ENCODE results near the gene GLUD2. TPM values are rescaled to one million over a fixed set of nuclear protein-coding genes. Genes with fewer than 3 reads are reported as not detected.

GLUD2 gene
- total and polyA plus RNA-seq, 2 donors (not counting 1 experiment from before 2014, with no cell fraction given) = 0.19 to 0.42 TPM

- Histone ChIP-seq H3K4me1 (ENCODE audit: control insufficient read depth in 2 of 2, insufficient read depth in 2 of 2, low read length in 2 of 2) (no peaks in the 10 kb centered on the region), H3K36me3 (replicated peaks in 1 of 2; ENCODE audit: control extremely low read depth in 1 of 2, control insufficient read depth in 1 of 2, extremely low read depth in 1 of 2, insufficient read depth in 2 of 2, low read length in 1 of 2) (no peaks in the 10 kb centered on the region), H3K9me3 (ENCODE audit: control extremely low read depth in 1 of 3, control insufficient read depth in 2 of 3, insufficient read depth in 1 of 3, low read length in 2 of 3) (peaks cover 0 to 16% (median 0%) of the 10 kb centered on the region in 3 donors), H3K79me2 (ENCODE audit: control insufficient read depth, insufficient read depth, low read length) (no peaks in the 10 kb centered on the region), H3K4me2 (replicated peaks; ENCODE audit: low read depth, low read length, poor library complexity, severe bottlenecking) (no peak overlapping the region), H3K27ac (ENCODE audit: low read length in 2 of 2) (no peak overlapping the region), H3K4me3 (ENCODE audit: control extremely low read depth in 1 of 5, extremely low read depth in 1 of 5, insufficient read depth in 1 of 5, low read depth in 2 of 5, low read length in 4 of 5) (no peak overlapping the region), H2AFZ (ENCODE audit: insufficient read depth, low read depth, low read length, poor library complexity, severe bottlenecking) (no peak overlapping the region), H4K20me1 (ENCODE audit: control insufficient read depth, insufficient read depth, low read length, poor library complexity, severe bottlenecking) (no peaks in the 10 kb centered on the region), H3K27me3 (replicated peaks in 1 of 4; ENCODE audit: control extremely low read depth in 1 of 4, control insufficient read depth in 3 of 4, insufficient read depth in 4 of 4, low read length in 3 of 4) (no peaks in the 10 kb centered on the region), H3K9ac (ENCODE audit: low read length) (no peak overlapping the region)
- DNase-seq = no peak
- Mint-ChIP-seq H3K27me3 (no peaks in the 10 kb centered on the region), H3K4me1 (no peaks in the 10 kb centered on the region), H3K9me3 (ENCODE audit: insufficient read depth) (no peaks in the 10 kb centered on the region), H3K27ac (no peak overlapping the region), H3K4me3 (no peak overlapping the region)
- ATAC-seq (ENCODE audit: low read depth) = no peak
- ChIA-PET POLR2A (no interaction called here), CTCF (no interaction called here)
- no peak for TF ChIP-seq EZH2 (IDR thresholded peaks at IDR 0.05; ENCODE audit: borderline replicate concordance, insufficient read depth, low read depth, low read length, poor library complexity, severe bottlenecking)
- TF ChIP-seq CTCF (IDR thresholded peaks at IDR 0.05) = no peak
- intact Hi-C loops (cut with micrococcal nuclease) = no loop called here
- no CpG with 5 or more reads among the region's 2 CpGs for WGBS (ENCODE audit: insufficient coverage)
These were observed 32.6 kb upstream of the GLUD2 start for GRCh38 chrX:121014826-121015225.

GRCh38 chrX:121028419-121028818 is 19.0 kb upstream of the GLUD2 start:
- no peak overlapping the region for H3K4me3 Mint-ChIP-seq
- POLR2A ChIA-PET = no interaction called here
- CTCF ChIA-PET = no interaction called here
- Histone ChIP-seq H3K27ac (ENCODE audit: low read length in 2 of 2) (no peak overlapping the region), H3K79me2 (ENCODE audit: control insufficient read depth, insufficient read depth, low read length) (no peaks in the 10 kb centered on the region), H3K9ac (ENCODE audit: low read length) (no peak overlapping the region), H2AFZ (ENCODE audit: insufficient read depth, low read depth, low read length, poor library complexity, severe bottlenecking) (no peak overlapping the region), H4K20me1 (ENCODE audit: control insufficient read depth, insufficient read depth, low read length, poor library complexity, severe bottlenecking) (no peaks in the 10 kb centered on the region), H3K27me3 (replicated peaks in 1 of 4; ENCODE audit: control extremely low read depth in 1 of 4, control insufficient read depth in 3 of 4, insufficient read depth in 4 of 4, low read length in 3 of 4) (no peaks in the 10 kb centered on the region), H3K36me3 (replicated peaks in 1 of 2; ENCODE audit: control extremely low read depth in 1 of 2, control insufficient read depth in 1 of 2, extremely low read depth in 1 of 2, insufficient read depth in 2 of 2, low read length in 1 of 2) (no peaks in the 10 kb centered on the region), H3K9me3 (ENCODE audit: control extremely low read depth in 1 of 3, control insufficient read depth in 2 of 3, insufficient read depth in 1 of 3, low read length in 2 of 3) (no peaks in the 10 kb centered on the region), H3K4me1 (ENCODE audit: control insufficient read depth in 2 of 2, insufficient read depth in 2 of 2, low read length in 2 of 2) (no peaks in the 10 kb centered on the region), H3K4me2 (replicated peaks; ENCODE audit: low read depth, low read length, poor library complexity, severe bottlenecking) (no peak overlapping the region), H3K4me3 (ENCODE audit: control extremely low read depth in 1 of 5, extremely low read depth in 1 of 5, insufficient read depth in 1 of 5, low read depth in 2 of 5, low read length in 4 of 5) (no peak overlapping the region)
- WGBS (ENCODE audit: insufficient coverage) = no CpG with 5 or more reads among the region's 1 CpG
- TF ChIP-seq CTCF (IDR thresholded peaks at IDR 0.05) (no peak), EZH2 (IDR thresholded peaks at IDR 0.05; ENCODE audit: borderline replicate concordance, insufficient read depth, low read depth, low read length, poor library complexity, severe bottlenecking) (no peak)
- ATAC-seq (ENCODE audit: low read depth) (no peak), DNase-seq (no peak)
- H3K27me3 Mint-ChIP-seq = peaks cover 10% of the 10 kb centered on the region
- H3K4me1 Mint-ChIP-seq = no peaks in the 10 kb centered on the region
- H3K9me3 Mint-ChIP-seq (ENCODE audit: insufficient read depth) = no peaks in the 10 kb centered on the region
- intact Hi-C loops (cut with micrococcal nuclease) = no loop called here
- no peak overlapping the region for H3K27ac Mint-ChIP-seq
